ENCODE results near the gene SYNPO.

Gene SYNPO

GRCh38 chr5:150676578-150676977, 36.1 kb downstream of the SYNPO start:
- DNase-seq, result no peak

DNA sequence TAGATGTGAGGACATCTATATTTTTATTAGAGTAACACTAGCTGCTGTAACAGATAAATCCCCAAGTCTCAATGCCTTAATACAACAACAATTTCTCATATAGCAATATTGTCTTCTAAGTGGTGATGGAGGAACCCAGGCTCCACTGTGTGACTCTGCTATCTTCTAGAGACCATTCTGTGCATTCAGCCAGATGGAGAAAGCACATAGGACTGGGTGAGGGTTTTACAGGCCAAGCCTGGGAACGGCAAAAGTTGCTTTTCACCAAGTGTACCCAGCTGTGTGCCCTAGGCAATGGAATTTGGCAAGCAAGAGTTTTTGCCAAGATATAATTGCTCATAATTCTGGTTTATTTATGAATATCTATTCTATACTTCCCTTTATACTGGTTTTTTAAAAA, 48.7 kb downstream of the SYNPO start:
- DNase-seq, result no peak

DNA sequence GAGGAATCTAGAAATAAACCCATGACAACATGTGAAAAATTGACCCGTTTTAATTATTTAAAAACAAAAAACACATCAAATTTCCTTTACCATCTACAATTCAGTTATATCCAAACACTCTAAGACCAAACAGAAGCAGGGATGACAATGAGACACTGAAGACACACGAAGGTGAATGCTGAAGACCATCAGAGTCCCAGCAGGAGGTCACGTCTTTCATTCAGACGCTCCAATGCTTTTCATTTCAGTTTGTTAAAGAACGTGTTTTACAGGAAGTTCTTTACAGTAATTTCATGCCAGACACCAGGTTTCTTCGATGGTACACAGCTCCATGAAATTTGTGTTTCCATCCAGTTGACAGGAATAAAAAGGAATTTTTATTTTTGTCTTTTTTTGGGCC, 50.3 kb downstream of the SYNPO start:
- no peak for DNase-seq

DNA sequence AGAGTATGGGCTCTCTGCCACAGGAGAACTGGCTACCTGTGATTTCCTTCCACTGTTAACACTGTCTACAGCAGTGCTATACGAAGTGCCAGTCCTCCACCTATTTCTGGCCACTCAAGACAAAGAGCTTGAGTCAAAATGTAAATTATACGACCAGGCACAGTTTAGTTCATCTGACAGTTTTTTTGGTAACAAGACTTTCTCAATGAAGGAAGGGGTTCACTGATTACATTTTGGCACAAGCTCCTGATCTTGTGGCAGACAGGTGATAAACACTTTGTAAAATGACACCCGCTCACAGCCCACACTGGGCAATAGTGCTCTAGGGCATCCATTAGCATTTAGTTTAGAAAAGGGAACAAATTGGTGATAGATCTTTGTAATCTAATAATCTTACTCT, 51.8 kb downstream of the SYNPO start:
- DNase-seq, result no peak

DNA sequence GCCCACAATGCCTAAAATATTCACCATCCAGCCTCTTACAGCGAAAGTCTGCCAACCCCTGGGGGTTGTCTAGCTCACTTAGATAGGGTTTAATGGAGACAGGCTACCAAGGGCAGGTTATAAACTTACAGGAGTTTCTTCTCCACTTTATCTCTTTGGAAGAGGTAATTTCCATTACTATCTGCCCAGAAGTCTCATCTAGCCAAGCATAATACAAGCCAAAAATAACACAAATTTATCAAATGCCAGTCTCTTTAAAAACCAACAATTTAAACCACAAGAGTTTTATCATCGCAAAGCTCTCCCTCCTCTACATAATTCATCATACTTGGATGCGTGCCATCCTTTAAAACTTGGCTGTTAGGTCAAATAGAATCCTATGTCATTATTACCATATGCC, 54.2 kb downstream of the SYNPO start:
- no peak for DNase-seq

GRCh38 chr5:150700246-150700593, 59.8 kb downstream of the SYNPO start:
- no peak for DNase-seq

GRCh38 chr5:150700594-150701377, 60.3 kb downstream of the SYNPO start, which contains the start of gene RBM22:
Gene RBM22 (minus strand): TSS chr5:150701062. CDS start chr5:150700985, 77 bp downstream.
- peak; percentile 50 to 97 (median 88) for DNase-seq

DNA sequence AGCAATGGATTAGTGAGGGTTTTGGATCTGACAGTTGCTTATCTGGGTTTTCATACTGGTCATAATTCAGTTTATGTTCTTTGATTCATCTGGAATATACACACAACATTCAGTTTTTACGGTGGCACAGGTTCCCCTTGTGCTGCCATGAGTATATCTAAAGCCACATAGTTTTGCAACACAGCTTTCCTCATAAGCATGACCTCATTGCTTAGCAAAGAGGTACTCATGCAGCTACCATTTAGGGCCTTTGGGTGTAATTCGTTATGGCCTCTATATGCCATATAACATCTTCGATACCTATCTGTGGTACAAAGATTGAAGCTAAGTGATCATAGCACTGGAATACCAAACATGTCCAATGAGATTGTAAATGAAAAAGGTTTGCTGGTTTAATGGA, 63.3 kb downstream of the SYNPO start:
- no peak for DNase-seq

- DNase-seq, result no peak
These were observed 66.4 kb downstream of the SYNPO start for GRCh38 chr5:150706776-150707390.
